ENCODE data around the gene COX7C.
"Not testable (repeated sequence)": the region's sequence is repeated elsewhere in the genome, so short reads cannot be mapped to it uniquely, and the experiment has no call there.

COX7C gene

GRCh38 chr5:86617756-86618576, at the start of gene COX7C:
TSS of gene COX7C (plus strand) at chr5:86617941. CDS start at chr5:86618056, 115 bp downstream.
- peak; percentile 92 for DNase-seq

DNA sequence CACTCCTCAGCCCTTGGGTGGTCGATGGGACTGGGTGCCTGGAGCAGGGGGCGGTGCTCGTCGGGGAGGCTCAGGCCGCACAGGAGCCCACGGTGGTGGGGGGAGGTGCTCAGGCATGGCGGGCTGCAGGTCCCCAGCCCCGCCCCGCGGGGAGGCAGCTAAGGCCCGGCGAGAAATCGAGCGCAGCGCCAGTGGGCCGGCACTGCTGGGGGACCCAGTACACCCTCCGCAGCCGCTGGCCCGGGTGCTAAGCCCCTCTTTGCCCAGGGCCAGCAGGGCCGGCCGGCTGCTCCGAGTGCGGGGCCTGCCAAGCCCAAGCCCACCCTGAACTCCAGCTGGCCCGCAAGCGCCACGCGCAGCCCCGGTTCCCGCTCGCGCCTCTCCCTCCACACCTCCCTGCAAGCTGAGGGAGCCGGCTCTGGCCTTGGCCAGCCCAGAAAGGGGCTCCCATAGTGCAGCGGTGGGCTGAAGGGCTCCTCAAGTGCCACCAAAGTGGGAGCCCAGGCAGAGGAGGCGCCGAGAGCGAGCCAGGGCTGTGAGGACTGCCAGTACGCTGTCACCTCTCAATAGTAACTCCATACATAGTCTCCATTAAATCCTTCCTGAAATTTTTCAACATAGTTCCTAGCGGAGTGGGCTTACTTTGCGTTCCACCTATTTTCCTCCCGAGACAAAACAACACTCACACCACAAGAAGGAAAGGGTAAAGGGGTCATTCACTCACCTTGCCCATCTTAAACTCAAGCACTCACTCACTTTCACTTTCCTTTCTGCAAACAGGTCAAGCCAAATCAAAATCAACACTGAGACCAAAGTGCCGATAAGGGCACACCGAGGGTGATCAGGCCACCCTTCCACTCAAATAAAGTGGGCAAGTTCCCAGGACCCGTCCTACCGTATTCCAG, 48.0 kb upstream of the COX7C start:
- DNase-seq, result not testable (repeated sequence)

DNA sequence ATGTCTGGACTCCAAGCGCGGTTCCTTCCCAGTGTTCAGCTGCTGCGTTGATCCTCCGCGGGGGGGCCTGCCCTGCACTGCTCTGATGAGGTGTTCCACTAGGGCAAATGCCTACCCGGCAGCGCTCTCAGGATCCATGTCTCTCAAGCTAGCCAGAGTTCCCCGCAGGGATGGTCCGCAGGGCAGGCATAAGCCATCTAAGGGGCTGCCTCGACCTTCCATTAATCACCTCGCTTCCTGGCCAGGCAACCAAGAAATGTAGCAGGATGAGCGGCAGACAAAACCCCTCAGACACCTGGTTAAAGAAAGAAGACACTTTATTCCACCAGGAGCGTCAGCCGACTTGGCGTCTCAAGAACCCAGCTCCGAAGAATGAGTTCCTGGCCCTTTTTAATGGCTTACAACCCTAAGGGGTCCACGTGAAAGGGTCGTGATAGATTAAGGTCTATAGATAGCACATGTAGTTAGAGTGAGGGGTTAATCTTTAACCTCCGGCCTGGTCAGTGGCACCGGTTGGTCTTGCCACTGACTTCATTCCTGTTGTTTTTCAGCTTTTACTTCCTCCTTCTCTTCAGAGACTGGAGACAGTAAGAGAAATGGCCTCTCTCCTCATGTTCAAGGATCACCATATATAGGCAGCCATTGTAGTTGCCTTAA, 47.2 kb upstream of the COX7C start:
- DNase-seq, result no peak

DNA sequence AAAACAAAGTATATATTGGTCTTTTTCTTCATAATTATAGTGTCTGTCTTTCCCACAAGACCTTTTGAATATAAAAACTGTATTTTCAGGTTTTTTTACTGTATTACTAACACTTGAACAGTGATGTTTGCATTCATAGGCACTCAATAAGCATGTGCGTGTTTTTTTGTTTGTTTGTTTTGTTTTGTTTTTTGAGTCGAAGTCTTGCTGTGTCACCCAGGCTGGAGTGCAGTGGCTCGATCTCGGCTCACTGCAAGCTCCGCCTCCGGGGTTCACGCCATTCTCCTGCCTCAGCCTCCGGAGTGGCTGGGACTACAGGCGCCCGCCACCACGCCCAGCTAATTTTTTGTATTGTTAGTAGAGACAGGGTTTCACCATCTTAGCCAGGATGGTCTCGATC, 46.6 kb upstream of the COX7C start:
- DNase-seq, result not testable (repeated sequence)

DNA sequence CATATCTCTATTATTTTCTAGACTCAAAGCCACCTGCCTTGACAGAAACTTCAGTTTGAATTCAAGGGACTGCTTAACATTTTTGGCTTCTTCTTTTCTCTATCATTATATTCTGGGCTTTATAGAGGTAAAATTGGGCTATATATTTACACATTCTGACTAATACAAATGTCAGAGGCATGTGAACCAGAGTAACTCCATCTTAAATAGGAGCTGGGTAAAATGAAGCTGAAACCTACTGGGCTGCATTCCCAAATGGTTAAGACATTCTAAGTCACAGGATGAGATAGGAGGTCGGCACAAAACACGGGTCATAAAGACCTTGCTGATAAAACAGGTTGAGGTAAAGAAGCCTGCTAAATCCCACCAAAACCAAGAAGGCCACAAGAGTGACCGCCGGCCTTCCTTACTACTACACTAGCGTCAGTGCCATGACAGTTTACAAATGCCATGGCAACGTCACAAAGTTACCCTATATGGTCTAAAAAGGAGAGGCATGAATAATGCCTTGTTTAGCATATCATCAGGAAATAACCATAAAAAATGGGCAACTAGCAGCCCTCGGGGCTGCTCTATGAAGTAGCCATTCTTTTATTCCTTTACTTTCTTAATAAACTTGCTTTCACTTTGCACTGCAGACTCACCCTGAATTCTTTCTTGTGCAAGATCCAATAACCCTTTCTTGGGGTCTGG, 44.8 kb upstream of the COX7C start:
- no peak for DNase-seq

DNA sequence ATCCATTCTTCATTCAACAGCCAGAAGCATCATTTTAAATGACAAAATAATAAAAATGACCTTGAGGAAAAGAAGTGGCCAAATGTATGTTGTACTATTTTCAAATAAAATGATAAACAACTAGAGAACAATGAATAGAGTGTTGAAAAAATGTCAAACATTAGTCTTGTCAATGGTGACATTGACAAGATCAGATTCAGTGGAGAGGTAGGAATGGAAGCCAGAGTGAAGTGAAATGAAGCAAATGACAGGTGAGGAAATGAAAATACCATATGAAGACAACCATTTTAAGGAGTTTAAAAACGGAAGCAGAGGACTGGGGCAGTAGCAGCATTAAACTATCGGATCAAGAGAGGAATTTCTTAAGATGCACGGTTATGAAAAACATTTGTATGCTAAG, 38.2 kb upstream of the COX7C start:
- DNase-seq, result no peak

GRCh38 chr5:86596476-86596875, 21.3 kb upstream of the COX7C start:
- DNase-seq, result no peak

DNA sequence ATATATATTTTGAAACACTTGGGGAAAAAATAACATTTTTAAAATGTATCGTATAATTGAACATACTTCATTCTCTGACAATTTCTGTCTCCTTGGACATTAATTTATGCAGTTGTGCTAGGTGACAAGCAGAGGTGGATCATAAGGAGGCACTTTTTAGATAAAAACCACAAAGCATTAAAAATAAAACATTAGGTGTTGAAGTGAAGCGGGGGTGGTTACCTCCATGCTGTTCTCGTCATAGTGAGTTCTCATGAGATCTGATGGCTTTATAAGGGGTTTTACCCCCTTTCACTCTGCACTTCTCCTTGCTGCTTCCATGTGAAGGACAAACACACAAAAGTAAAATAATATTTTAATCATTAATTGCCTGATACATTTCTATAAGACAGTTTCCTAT, 11.9 kb upstream of the COX7C start:
- no peak for DNase-seq

DNA sequence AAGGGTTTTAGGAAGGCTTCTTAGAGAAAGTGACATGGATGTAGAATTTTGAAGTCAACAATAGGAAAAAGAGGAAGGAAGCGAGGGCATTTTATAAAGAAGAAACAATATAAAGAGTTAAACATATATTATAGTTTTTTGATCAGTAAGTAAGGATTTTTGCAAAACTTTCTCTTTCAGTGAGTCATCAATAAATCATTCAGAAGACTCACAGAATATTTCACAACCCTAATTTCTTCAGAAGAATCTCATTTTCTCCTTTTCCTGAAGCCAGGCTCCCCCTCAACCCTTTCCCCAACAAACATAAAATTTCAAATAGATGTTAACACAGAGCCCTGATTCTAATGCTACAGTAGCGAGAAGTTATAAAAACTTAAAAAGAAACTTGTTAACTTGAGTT, 4.3 kb upstream of the COX7C start:
- no peak for DNase-seq

DNA sequence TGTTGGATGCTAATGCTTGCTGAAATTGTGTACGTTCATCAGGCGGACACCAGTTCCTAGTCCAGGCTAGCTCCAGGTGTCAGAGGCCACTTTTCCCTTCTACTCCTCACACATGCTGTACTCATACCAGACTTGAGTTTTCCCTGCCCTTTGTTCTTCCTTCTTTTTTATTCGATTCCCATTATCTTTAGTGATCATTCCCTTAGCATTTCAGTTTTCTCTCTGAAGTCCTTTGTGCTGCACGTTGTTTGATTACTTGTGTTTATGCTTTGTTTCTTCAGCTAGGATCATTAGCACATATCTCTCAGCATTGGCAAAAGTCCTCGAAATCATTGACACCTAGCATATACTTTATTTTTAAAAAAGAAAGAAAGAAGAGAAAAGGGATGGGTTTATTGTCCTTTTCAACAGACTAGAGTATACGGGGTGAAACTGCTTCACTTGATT, 409 bp upstream of the COX7C start:
- DNase-seq, result no peak

- DNase-seq, result no peak
These were observed 6.2 kb downstream of the COX7C start for GRCh38 chr5:86623785-86624483.

DNA sequence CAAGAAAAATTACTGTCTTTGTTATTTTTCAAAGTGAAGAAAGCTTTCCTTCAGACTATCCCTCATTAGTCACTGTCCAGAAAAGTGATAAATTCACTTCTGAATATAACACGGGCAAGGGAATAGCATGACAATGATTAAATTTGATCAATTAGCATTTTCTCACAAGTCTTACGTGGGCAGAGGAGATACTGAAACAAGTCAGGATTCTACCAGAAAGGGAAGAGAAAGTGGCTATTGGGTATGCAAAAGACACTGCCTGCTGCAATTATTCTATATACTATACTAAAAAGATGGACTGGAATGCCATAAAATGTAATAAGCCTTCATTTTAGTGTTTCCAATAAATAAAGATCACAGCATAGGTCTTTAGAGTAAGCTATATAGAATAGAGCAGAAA, 7.4 kb downstream of the COX7C start:
- no peak for DNase-seq

DNA sequence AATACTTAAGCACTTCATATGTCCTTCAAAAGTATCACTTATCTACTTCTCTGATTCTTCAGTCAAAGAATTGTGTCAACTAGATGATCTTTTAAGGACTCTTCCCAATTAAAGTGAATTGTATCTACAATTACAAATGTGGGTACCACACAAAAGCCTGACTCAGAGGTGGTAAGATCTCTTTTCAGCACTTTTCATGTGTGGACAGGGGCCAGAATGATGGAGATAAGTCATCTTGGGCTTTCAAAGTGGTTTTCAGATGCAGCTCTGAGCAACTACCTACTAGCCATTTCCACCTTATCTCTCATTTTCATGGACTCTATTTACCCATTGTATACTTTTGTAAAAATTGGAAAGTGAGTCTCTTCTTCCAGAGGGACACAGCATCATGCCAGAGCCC, 8.4 kb downstream of the COX7C start:
- no peak for DNase-seq

DNA sequence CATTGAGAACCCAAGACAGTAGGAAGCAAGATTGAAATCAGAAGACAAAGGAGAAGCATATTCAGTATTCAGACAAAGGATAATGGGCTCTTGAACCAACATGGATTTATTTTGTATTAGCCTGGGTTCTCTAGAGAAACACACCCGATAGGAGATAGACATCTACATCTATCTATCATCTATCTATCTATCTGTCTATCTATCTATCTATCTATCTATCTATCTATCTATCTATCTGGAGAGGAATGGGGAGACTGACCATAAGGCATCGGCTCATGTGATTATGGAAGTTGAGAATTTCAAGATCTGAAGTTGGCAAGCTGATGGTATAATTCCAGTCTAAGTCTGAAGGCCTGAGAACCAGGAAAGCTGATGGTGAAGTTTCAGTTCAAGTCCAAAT, 13.4 kb downstream of the COX7C start:
- DNase-seq, result no peak

- no peak for DNase-seq
These were observed 23.3 kb downstream of the COX7C start for GRCh38 chr5:86640998-86641397.

DNA sequence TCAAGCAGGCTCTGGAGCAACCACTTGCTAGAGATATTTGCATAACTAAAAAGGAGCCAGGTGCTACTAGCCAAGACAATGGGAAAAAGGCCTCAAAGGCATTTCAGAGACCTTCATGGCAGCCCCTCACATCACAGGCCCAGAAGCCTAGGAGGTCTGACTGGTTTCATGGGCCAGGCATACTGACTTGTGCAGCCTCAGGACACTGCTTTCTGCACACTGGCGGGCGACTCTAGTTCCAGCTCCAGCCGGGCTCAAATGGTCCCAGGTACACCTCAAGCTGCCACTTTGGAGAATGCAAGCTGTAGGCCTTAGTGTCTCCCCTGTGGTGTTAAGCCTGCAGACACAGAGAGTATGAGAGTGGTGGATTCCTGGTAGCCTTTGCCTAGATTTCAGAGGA, 27.1 kb downstream of the COX7C start:
- DNase-seq, result no peak

- DNase-seq, result no peak
These were observed 28.1 kb downstream of the COX7C start for GRCh38 chr5:86645885-86646284.

GRCh38 chr5:86646671-86647070, 28.9 kb downstream of the COX7C start:
- no peak for DNase-seq

DNA sequence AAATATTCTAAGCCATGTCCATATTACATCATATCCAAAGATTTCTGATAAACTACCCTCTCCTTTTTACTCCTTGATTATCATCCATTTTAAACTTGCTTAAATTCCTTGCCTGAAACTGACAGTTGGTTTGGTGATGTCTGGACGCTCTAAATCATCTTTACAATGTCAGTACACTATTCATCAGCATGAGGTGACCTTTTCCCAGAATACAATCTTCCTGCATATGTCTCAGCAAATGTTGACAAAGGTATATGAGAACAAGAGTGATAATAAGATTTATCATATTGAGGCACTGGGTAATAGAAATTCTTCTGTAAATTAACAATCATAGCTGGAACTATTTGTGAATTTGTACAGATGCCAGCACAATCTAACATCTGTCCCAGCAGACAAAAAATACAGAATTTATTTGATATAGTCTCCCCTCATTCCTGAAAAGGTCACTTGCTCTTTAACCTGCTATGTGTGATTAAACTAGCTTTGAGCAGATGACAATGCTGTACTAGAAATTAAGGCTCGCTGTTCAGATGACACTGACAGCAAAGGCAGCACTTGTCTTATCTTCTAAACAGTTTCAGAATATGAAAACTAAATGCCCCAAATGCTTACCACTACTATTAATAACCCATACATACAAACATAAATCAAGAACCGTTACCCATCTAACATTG, 32.2 kb downstream of the COX7C start:
- no peak for DNase-seq

- DNase-seq, result not testable (repeated sequence)
These were observed 43.0 kb downstream of the COX7C start for GRCh38 chr5:86660771-86661170.

- DNase-seq, result no peak
These were observed 46.4 kb downstream of the COX7C start for GRCh38 chr5:86664173-86664572.

Data from NCI-H1048 (cell line).